Mucosa of descending colon (tissue), 3 donors: ENCODE results near the gene CLMN. TPM values are rescaled to one million over a fixed set of nuclear protein-coding genes. Genes with fewer than 3 reads are reported as not detected.

Source experiments
- ATAC-seq: fragments of 200-7000 bp; cut with Tn5 transposase; one replicate; pipeline ENCODE4 v1.9.1; 2020; ENCODE audit warnings: mild to moderate bottlenecking, moderate library complexity
- DNase-seq, 3 donors: peaks; one replicate each; pipeline ENCODE4 v3.0.0-alpha.2; 2020
- H3K36me3 ChIP-seq: fragments of 200-600 bp; one replicate; pipeline ENCODE4 v1.8.0; 2021; ENCODE audit warnings: low read depth, mild to moderate bottlenecking
- H3K4me1 ChIP-seq: fragments of 200-600 bp; one replicate; pipeline ENCODE4 v1.8.0; 2021; ENCODE audit warnings: low read depth, mild to moderate bottlenecking
- H3K4me3 ChIP-seq: fragments of 200-600 bp; one replicate; pipeline ENCODE4 v1.8.0; 2021; ENCODE audit warnings: mild to moderate bottlenecking
- H3K9me3 ChIP-seq: fragments of 200-600 bp; one replicate; pipeline ENCODE4 v1.8.0; 2021; ENCODE audit warnings: mild to moderate bottlenecking
- intact Hi-C, 2 donors: fragments of 100-400 bp; cut with DNase I in 1 of 2; cut with micrococcal nuclease in 1 of 2; formaldehyde crosslinking; loops; one replicate each; pipeline versions ENCODE4 v1.11.0 to v1.11.1; 2022; cut with DNase I, micrococcal nuclease
- total RNA-seq, 3 donors: library from RNA; stranded (reverse); fragmentation: NEBNext Ultra II Directional in 2 of 3; extraction: Animal tissue kit (Norgen Biotek cat#: 25700) in 2 of 3; gene quantifications; one replicate each; pipeline versions ENCODE4 v1.2.1 to v1.2.4, GENCODE V29; 2021 to 2023
- TF ChIP-seq, protein P1 (sequence below): fragments of 200-600 bp; IDR thresholded peaks from one replicate; pipeline ENCODE4 v1.8.0; 2022; ENCODE audit warnings: antibody characterized with exemption, mild to moderate bottlenecking
- donor health status: DM: no; HTN: no; CAD: no; lungs with moderate emphysema.
- donor health status: DM: no; HTN: no; CAD: no.
- donor health status: DM: no; HTN: yes; CAD: no.

Gene CLMN
- total RNA-seq, 3 donors from 2014 or later = 73.7 to 200 (median 132) TPM

DNA sequence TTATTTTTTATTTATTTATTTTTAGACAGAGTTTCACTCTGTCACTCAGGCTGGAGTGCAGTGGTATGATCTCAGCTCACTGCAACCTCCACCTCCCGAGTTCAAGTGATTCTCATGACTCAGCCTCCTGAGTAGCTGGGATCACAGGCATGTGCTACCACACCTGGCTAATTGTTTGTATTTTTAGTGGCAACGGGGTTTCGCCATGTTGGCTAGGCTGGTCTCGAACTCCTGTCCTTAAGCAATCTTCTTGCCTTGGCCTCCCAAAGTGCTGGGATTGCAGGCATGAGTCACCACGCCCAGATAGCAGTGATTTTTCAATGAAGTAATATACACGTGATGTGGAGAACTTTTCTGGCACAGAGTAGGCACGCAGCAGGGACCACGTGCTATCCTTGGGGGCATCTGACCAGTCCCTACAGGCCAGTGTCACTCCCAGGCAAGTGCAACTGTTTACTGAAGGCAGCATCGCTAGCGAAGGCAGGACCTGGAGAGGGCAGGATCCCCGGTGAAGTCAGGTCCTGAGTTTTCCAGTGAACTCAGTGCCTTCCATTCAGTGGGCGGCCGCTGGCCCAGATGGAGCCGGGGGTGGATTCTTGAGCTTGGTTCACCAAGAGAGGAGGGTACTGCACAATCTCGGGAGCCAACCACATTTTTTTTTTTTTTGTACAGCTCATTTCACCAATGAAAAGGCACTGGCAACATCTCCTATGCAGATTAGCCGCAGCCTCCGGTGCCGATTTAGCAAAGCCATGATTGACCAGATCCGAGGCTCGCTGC lies 11.1 kb upstream of the CLMN start:
- no peak overlapping the region for H3K4me3 ChIP-seq
- DNase-seq = no peak
- no peaks in the 10 kb centered on the region for H3K36me3 ChIP-seq
- TF ChIP-seq, protein P1, sequence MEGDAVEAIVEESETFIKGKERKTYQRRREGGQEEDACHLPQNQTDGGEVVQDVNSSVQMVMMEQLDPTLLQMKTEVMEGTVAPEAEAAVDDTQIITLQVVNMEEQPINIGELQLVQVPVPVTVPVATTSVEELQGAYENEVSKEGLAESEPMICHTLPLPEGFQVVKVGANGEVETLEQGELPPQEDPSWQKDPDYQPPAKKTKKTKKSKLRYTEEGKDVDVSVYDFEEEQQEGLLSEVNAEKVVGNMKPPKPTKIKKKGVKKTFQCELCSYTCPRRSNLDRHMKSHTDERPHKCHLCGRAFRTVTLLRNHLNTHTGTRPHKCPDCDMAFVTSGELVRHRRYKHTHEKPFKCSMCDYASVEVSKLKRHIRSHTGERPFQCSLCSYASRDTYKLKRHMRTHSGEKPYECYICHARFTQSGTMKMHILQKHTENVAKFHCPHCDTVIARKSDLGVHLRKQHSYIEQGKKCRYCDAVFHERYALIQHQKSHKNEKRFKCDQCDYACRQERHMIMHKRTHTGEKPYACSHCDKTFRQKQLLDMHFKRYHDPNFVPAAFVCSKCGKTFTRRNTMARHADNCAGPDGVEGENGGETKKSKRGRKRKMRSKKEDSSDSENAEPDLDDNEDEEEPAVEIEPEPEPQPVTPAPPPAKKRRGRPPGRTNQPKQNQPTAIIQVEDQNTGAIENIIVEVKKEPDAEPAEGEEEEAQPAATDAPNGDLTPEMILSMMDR = no peak
- peaks cover 12% of the 10 kb centered on the region for H3K4me1 ChIP-seq
- ATAC-seq = no peak
- intact Hi-C loops = no loop called here
- no peaks in the 10 kb centered on the region for H3K9me3 ChIP-seq

DNA sequence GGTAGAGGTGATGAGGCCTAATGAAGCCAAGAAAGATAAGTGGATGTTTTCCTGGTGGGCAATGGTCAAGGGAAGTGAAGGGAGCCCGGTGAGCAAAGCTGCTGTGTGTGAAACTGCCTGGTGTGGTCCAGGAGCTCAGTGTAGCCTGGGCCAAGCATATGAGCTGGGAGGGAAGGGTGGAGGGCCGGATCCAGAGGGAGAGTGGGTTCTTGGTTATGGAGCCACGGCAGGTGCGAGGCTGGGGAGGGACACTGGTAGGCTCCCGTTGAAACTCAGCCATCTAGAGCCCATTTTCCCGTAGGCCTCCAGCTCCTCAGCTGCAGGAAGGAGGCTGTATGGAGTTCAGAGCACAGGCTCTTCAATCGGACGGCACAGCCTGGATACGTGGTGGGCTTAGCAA lies 10.2 kb upstream of the CLMN start:
- Histone ChIP-seq H3K4me1 (peaks cover 12% of the 10 kb centered on the region), H3K4me3 (no peak overlapping the region), H3K9me3 (no peaks in the 10 kb centered on the region), H3K36me3 (no peaks in the 10 kb centered on the region)
- TF ChIP-seq, protein P1 = no peak
- intact Hi-C loops = no loop called here
- ATAC-seq = no peak
- DNase-seq = no peak

DNA sequence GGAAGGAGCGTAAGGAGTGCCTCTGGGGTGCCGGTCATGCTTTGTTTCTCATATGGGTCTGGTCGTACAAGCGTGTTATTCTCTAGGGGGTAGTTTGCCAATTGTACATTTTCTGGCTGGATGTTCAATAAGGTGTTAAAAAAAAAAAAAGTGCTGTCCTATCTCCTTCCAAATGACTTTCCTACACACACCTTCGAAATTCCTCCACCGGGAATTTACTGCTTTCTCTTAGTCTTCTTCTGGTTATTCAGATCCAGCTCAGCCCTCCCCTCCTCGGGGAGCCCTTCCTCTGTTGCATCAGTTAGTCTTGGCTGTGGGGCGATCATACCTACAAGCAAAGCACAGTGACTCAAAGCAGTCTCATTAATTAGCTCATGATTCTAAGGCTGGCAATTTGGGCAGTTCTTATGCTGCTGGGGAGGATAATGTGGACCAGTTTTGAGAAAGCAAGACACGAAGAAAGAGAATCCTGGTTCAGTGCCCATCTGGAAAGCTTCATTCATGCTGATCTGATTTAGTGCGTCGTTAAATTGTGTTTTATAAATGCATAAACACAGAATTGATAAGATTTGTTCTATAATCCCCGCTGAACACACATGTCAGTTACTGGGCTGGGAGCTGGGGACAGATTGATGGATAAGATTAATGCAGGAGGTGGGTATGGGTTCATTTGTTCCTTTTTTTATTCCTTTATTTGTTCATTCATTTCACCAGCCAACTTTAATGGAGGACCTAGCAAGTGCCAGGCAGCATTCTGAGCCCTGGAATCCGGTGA lies 9.2 kb upstream of the CLMN start:
- intact Hi-C loops = no loop called here
- Histone ChIP-seq H3K9me3 (no peaks in the 10 kb centered on the region), H3K4me3 (no peak overlapping the region), H3K4me1 (peaks cover 12% of the 10 kb centered on the region), H3K36me3 (no peaks in the 10 kb centered on the region)
- DNase-seq = no peak
- no peak for ATAC-seq
- TF ChIP-seq, protein P1 = no peak

DNA sequence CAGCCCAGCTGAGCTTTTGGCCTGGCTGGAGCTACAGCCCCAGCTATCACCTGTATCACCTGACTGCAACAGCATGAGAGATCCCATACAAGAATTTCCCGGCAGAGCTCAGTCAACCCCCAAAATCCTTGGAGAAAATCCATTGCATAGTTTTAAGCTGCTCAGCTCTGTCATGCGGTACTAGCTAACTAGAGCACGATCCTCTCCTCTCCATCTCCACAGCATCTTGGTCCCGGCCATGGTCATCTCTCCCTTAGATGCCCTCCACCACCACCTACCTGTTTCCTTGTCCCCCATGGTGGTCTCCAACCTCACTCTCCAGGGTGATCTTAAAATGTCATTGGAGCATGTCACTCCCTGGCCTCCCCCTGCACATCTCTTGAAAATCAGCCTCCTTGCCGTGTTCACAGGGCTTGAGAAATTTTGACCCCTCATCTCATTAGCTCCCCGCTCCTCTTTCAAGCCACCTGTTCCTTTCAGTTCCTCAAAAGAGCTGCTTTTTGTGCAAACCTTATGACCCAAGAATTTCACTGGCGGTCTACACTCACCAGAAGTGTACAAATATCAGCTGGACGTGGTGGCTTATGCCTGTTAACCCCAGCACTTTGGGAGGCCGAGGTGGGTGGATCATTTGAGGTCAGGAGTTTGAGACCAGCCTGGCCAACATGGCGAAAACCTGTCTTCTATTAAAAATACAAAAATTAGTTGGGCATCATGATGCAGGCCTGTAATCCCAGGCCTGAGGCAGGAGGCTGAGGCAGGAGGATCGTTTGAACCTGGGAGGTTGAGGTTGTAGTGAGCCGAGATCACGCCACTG lies 8.1 kb upstream of the CLMN start:
- H3K4me3 ChIP-seq = no peak overlapping the region
- peaks cover 7% of the 10 kb centered on the region for H3K4me1 ChIP-seq
- TF ChIP-seq, protein P1 = no peak
- peak; percentile 27 for ATAC-seq
- H3K36me3 ChIP-seq = no peaks in the 10 kb centered on the region
- DNase-seq = no peak
- no peaks in the 10 kb centered on the region for H3K9me3 ChIP-seq
- intact Hi-C loops = no loop called here

DNA sequence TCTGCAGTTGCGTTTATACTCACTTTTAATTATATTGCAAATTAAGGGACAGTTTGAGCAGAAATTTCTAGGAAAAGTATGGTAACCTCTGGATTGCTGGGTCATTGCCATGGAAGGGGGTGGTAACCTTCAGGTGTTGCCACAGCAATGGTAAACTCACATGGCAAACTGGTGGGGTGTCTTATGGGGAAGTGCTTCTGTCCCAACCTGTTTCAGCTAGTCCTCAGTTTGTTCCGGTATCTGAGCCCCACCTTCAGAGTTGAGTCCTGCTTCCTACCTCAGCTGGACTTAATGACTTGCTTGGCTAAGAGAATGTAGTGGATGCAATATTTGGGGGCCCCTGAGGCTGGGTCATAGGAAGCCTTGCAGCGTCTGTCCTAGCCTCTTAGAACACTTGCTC lies 7.3 kb upstream of the CLMN start:
- TF ChIP-seq, protein P1 = no peak
- ATAC-seq = peak; percentile 59
- Histone ChIP-seq H3K4me3 (no peak overlapping the region), H3K9me3 (no peaks in the 10 kb centered on the region), H3K4me1 (no peaks in the 10 kb centered on the region), H3K36me3 (no peaks in the 10 kb centered on the region)
- intact Hi-C loops = no loop called here
- DNase-seq = no peak
